Activated CD4-positive, alpha-beta T cell treated with anti-CD3 and anti-CD28 coated beads, Interleukin-2, amount 50 U/mL, for 24 hours (primary cell): ENCODE results near the gene PTBP1.
"Not testable (repeated sequence)": the region's sequence is repeated elsewhere in the genome, so short reads cannot be mapped to it uniquely, and the experiment has no call there.

Experiments used
- DNase-seq, 2 donors: peaks; one replicate each; pipeline ENCODE4 v3.0.0-alpha.2; 2020; ENCODE audit warnings: low read depth in 1 of 2, low spot score in 1 of 2

Gene PTBP1

DNA sequence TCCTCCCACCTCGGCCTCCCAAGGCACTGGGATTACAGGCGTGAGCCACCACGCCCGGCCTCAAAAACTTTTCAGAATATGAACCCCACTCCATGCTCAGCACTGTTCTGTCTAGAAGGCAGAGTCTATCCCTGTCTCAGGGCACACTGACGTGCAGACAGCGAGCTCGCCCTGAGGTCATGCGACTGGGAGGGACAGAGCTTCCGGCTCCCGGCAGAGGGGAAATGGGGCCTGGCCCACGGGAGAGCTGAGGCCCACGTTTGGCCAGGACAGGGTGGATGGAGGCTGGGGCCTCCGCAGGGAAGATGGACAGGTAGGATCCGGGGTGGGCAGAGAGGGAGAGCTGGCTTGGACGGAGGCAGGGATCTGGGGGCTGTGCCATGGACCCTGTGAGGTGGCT lies 27.6 kb downstream of the PTBP1 start:
- DNase-seq = no peak

DNA sequence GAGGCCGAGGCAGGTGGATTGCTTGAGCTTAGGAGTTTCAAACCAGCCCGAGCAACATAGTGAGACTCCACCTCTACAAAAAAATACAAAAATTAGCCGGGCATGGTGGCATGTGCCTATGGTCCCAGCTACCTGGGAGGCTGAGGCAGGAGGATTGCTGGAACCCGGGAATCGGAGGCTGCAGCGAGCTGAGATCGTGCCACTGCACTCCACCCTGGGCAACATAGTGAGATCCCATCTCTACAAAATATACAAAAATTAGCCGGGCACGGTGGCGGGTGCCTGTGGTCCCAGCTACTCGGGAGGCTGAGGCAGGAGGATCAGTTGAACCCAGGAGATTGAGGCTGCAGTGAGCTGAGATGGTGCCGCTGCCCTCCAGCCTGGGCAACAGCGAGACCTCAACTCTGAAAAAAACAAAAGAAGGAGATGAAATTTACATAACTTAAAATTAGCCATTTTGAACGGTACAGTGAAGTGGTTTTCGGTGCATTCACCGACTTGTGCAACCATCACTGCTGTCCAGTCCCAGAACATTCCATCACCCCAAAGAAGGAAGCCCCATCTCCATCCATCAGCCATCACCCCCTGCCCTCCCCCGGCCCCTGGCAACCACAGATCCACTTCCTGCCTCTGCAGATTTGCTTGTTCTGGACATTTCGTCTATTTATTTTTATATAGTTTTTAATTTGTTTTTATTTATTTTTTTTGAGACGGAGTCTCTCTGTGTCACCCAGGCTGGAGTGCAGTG lies 28.8 kb downstream of the PTBP1 start:
- no peak for DNase-seq

DNA sequence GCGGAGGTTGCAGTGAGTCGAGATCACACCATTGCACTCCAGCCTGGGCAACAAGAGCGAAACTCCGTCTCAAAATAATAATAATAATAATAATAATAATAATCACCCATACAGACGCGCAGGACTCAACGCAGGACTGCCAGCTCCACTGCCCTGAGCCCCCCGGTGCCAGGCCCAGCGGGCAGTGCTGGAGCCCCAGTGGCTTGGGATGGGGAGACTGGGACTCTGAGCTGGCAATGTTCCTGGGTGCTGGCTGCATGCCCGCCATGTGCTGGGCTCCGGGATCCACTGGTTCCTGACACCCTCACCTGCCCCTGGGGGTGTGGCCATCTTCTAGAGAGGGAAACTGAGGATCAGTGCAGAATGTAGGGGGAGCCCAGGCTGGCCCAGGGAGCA lies 30.1 kb downstream of the PTBP1 start:
- no peak for DNase-seq

DNA sequence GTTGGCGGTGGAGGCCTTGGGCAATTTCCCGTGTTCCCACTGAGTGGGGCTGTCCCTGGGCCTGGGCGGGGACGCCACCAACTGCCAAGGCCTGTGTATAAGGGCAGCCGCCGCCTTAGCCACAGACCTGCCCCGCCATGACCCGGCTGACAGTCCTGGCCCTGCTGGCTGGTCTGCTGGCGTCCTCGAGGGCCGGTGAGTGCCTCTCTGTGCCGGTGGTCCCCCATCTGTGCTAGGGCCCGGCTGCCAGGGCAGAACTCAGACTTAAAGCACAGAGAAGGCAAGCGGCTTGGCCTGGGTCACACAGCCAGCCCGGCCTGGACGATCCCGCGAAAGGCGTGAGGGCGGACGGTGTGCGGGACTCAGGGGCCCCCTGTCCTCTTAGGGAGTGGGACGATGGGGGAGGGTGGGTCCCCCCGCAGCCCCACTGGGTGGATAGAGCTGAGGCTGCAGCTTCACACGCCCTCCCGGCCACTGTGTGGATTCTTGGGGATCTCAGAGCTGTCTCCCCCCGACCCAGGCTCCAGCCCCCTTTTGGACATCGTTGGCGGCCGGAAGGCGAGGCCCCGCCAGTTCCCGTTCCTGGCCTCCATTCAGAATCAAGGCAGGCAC lies 30.6 kb downstream of the PTBP1 start, which contains the start of gene AZU1:
TSS of gene AZU1 (plus strand) at position 128 of the 612 bp plus-strand sequence. CDS start at position 138, 10 bp downstream.
- DNase-seq = no peak

DNA sequence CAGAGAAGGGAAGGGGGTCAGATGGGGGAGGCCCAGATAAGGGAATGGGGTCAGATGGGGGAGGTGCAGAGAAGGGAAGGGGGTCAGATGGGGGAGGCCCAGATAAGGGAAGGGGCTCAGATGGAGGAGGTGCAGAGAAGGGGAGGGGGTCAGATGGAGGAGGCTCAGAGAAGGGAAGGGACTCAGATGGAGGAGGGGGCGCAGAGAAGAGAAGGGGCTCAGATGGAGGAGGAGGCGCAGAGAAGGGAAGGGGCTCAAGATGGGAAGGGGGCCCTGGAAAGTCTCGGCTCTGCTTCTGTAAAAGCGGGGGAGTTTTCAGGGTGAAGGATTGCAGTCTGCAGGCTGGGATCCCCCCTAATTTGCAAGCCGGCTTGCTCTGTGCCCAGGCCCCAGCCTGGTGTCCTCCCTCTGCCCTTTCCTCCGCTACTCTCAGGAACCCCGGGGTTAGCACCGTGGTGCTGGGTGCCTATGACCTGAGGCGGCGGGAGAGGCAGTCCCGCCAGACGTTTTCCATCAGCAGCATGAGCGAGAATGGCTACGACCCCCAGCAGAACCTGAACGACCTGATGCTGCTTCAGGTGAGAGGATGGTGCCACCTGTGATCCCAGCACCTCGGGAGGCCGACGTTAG lies 32.0 kb downstream of the PTBP1 start:
- DNase-seq = no peak

DNA sequence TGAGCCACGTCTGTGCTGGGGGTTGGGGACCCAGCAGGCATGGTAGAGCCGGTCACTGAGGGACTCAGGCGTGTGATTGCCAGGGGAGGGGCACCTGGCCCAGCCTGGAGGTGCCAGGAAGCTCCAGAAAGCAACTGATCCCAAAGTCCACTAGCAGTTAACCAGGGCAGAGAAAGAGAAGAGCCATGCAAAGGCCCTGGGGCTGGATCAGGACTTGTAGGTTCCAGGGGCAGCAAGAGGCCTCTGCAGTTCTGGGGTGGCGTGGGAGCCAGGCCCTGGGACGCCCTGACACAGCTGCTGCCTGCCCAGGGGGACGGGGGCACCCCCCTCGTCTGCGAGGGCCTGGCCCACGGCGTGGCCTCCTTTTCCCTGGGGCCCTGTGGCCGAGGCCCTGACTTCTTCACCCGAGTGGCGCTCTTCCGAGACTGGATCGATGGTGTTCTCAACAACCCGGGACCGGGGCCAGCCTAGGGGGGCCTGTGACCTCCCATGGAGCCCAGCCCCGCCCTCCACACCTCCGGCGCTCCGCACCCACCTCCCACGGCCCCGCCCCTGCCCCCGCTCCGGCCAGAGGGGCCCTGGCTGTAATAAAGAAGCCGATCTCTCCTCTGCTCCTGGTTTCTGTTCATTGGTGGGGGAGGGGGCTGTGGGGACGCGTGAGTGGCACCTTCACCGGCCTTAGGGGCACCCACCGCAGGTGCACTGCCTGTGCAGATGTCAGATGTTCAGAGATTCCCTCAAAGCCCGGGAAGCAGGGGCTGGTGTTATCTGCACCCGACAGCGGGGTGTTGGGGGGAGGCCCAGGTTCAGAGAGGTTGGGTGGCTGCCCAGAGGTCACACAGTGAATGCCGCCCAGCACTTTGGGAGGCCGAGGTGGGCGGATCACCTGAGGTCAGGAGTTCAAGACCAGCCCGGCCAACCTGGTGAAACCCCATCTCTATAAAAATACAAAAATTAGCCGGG lies 34.4 kb downstream of the PTBP1 start:
- DNase-seq = no peak

DNA sequence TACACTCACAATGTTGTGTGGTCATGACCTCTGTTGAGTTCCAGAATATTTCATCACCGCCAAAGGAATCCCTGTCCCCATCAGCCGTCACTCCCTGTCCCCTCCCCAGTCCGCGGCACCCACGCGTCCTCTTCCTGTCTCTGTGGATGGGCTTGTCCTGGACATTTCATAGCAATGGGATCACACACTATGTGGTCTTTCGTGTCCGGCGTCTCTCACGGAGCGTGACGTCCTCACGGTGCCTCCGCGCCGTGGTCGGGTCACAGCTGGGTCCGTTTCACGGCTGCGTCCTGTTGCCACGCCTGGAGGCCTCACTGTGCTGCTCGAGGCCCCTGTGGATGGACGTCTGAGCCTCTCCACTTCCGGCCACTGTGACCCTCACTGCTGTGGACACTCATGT lies 37.0 kb downstream of the PTBP1 start:
- no peak for DNase-seq

DNA sequence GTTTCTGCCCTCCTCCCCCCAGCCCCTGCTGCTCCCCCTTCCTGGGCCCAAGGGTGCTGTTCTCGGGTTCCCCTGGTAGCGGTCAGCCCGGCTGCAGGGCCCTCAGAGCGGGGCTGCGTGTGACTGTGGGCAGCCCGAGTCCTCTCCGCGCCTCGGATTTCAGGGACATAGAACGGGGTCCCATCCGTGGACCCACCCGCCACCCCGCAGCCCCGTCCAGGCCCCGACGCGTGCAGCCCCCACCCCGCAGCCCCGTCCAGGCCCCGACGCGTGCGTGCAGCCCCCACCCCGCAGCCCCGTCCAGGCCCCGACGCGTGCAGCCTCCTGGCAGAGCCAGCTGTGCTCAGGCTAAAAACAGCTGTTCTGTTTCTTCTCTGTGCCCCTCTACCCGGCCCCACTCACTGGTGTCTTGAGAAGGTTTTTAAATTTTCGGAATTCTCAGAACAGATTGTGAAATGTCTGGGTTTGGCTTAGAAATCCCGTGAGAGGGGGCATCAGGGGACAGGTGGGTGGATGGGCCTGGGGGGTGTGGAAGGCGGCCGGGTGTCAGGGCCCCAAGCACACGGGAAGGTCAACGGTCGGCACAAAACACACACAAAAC lies 38.1 kb downstream of the PTBP1 start:
- DNase-seq = no peak

DNA sequence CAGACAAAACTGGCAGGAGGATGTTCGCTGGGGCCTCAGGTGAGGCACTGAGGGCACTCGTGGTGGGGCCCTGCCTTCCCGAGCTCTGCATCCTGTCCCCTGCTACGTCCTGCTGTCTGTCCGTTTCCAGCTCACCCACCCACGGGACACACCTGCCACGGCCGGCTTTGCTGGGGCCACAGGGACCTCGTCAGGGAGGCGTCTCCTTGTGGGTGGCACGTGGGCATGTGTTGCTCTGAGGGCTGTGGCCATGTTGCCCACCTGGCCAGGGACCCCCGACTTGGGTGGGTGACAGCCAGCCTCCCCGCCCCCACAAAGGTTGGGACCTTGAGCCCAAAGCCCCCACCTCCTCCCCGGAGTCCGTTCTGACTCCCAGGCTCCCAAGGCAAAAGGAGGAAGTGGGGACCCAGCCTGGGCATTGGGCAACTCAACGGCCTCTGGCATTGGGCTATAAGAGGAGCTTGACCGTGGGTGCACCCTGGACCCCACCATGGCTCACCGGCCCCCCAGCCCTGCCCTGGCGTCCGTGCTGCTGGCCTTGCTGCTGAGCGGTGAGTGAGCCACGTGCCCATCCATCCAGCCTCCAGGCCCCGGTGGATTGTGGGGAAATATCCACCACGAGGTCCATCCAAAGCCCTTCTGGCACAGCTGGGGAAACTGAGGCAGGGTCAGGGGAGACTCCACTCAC lies 43.4 kb downstream of the PTBP1 start, which contains the start of gene PRTN3:
TSS of gene PRTN3 (plus strand) at position 481 of the 688 bp plus-strand sequence. CDS start at position 491, 10 bp downstream.
- DNase-seq = no peak

DNA sequence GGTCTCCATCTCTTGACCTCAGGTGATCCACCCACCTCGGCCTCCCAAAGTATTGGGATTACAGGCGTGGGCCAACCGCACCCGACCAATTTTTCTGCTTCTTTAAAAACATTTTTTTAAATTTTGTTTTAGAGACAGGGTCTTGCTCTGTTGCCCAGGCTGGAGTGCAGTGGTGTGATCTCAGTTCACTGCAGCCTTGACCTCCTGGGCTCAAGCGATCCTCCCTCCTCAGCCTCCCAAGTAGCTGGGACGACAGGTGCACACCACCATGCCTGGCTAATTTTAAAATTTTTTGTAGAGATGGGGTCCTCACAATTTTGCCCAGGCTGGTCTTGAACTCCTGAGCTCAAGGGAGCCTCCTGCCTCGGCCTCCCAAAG lies 45.5 kb downstream of the PTBP1 start:
- not testable (repeated sequence) for DNase-seq

DNA sequence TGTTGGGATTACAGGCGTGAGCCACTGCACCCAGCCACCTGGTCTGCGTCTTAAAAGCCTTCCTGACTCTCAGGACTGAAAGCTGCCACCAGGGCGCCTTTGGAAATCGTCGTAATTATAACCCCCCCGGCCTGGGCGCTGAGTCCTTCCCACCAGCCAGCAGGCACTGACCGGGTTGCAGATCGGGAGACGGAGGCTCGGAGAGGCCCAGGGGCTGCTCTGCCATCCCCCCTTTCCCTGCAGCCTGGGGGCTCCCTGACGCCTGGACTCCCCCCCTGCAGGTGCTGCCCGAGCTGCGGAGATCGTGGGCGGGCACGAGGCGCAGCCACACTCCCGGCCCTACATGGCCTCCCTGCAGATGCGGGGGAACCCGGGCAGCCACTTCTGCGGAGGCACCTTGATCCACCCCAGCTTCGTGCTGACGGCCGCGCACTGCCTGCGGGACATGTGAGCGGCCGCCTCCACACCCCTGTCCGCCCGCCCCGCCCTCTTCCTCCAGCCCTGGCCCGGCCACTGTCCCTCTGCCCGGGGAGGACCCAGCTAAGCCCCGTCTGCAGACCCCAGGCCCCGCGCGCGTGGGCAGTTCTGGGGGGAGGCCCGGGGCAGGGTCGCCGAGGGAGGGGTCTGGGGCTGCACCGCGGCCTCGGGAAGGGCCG lies 46.1 kb downstream of the PTBP1 start:
- no peak for DNase-seq

DNA sequence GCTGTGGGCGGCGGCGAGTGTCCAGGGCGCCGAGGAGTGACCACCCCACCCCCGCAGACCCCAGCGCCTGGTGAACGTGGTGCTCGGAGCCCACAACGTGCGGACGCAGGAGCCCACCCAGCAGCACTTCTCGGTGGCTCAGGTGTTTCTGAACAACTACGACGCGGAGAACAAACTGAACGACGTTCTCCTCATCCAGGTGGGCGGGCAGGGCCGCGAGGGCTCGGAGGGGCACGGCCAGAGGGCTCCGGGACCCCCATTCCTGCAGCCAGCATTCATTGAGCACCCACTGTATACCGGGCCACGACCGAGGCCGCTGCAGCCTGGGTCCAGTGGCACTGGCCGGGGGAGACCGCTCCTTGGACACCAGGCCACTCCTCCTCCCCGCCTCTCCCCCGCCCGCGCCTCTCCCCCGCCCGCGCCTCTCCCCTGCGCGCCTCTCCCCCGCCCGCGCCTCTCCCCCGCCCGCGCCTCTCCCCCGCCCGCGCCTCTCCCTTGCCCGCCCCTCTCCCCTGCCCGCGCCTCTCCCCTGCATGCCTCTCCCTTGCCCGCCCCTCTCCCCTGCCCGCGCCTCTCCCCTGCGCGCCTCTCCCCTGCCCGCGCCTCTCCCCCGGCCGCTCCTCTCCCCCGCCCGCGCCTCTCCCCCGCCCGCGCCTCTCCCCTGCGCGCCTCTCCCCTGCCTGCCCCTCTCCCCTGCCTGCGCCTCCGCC lies 46.7 kb downstream of the PTBP1 start:
- no peak for DNase-seq

DNA sequence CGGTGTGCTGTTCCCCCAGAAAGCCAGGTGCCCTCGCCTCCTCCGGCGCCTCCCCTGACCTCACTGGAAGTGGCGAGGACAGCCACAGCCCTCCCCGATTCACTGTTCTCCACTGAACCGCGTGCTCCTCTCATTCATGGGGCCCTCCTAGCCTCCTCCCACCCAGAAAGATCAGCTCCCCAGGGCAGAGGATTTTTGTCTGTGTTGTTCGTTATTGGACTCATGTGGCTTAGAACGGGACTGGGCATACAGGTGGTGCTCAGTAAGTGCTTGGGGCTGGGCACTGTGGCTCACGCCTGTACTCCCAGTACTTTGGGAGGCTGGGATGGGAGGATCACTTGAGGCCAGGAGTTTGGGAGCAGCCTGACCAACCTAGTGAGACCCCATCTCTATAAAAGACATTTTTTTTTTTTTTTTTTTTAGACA lies 47.3 kb downstream of the PTBP1 start:
- DNase-seq = no peak

DNA sequence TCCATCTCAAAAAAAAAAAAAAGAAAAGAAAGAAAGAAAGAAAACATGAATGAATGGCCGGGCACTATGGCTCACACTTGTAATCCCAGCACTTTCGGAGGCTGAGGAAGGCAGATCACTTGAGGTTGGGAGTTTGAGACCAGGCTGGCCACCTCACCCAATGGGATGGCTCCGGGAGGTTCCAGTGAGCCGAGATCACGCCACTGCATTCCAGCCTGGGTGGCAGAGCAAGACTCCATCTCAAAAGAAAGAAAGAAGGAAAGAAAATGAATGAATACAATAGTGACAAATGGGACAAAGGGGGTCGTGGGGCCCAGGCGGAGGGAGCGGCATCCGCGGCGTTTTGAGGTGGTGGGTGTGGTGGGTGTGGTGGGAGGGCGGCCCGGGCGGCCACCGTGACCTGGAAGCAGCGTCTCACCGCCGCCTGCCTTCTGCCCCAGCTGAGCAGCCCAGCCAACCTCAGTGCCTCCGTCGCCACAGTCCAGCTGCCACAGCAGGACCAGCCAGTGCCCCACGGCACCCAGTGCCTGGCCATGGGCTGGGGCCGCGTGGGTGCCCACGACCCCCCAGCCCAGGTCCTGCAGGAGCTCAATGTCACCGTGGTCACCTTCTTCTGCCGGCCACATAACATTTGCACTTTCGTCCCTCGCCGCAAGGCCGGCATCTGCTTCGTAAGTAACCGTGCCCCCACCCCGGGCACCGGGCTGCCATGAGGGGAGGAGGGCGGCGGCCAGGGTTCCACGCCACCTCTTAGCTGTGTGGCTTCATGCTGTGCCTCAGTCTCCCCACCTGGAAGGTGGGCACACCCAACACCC lies 48.7 kb downstream of the PTBP1 start:
- DNase-seq = no peak

DNA sequence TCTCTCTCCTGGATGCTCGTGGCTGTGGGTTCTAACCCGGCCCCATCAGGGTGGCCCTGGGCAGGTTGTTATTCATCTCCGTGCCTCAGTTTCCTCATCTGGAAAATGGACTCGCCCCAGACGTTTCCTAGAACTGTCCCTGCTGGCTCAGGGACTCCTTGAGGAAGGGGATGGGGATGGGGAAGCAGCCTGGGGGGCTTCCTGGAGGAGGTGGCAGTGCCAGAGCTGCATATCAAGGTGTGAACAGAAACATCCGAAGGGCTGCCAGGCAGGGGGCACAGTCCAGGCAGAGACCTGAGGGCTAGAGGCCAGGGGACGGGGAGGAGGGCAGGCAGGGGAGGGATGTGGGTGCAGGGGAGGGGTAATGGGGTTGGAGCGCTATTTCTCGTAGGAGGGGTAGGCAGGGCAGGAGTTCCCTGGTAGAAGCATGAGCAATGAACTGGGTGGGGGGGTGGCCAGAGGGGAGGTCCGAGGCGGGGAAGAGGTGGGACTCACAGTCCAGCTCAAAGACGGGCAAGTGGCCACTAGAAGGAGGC lies 51.2 kb downstream of the PTBP1 start:
- no peak for DNase-seq

DNA sequence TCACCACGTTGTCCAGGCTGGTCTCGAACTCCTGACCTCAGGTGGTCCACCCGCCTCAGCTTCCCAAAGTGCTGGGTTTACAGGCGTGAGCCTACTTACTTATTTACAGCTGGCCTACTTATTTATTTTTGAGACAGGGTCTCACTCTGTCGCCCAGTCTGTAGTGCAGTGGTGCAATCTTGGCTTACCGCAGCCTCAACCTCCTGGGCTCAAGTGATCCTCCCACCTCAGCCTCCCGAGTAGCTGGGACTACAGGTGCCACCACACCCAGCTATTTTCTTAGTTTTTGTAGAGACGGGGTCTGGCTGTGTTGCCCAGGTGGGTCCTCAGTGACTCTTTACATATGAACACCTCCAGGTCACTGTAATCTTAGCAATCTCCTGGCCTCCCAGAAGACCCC lies 51.9 kb downstream of the PTBP1 start:
- not testable (repeated sequence) for DNase-seq

DNA sequence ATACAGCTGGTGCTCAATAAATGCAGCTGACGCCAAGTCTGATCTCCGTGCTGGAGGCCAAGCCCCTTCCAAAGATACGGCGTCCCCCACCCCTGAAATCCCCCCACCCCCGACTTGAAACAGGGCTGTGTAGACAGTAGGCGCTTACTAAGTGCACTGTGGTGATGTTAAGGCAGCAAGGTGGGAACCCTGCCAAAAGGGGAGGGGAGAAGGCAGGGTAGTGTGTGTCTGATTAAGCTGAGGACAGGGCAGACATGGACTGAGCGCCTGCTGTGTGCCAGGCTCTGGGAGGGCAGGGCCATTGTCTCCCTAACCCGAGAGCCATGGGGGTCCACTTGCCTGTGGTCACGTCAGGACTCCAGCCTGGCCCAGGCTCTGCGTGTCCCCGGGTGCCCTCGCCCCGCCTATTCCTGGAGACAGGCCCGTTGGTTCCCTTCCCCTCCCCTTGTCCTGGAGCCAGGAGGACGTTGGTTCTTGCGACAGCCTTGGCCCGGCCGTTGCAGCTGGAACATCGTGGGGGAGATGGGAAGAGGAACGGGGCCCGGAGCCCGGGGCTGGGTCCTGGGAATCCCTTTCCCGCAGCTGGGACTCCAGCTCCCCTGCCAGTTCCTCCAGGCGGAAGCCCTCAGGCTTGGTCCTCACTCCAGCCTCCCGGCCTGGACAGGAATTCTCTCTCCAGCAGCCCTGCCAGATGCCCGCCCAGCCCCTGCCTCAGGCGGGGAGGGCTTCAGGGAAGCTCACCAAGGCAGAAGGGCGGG lies 53.1 kb downstream of the PTBP1 start:
- no peak for DNase-seq
